Transverse colon (tissue), 4 donors: ENCODE measurements around the gene ABCA7. TPM values are rescaled to one million over a fixed set of nuclear protein-coding genes. Genes with fewer than 3 reads are reported as not detected.

Experiments used
- DNase-seq: peaks from one replicate; pipeline ENCODE4 v3.0.0-alpha.2; 2019
- H3K27ac ChIP-seq, 4 donors: fragments of 200-600 bp; sonication (generic); 2 replicates each; pipeline ENCODE4 v1.5.1; 2016 to 2018; ENCODE audit warnings: inconsistent platforms in 4 of 4
- H3K27me3 ChIP-seq: fragments of 200-600 bp; sonication (generic); 2 replicates; pipeline ENCODE4 v1.5.1; 2017; ENCODE audit warnings: inconsistent platforms
- H3K36me3 ChIP-seq, 4 donors: fragments of 200-600 bp; sonication (generic); 2 replicates each; pipeline ENCODE4 v1.5.1; 2017 to 2019; ENCODE audit warnings: inconsistent platforms in 4 of 4
- H3K4me1 ChIP-seq, 4 donors: fragments of 200-600 bp; sonication (generic); 2 replicates each; pipeline ENCODE4 v1.5.1; 2017 to 2020; ENCODE audit warnings: inconsistent platforms in 4 of 4
- H3K4me3 ChIP-seq, 4 donors: fragments of 200-600 bp; sonication (generic); 1 replicate in 1 of 4; 2 replicates in 3 of 4; pipeline versions ENCODE4 v1.5.1 to v1.6.1; 2017 to 2019; ENCODE audit warnings: inconsistent platforms in 4 of 4
- H3K9me3 ChIP-seq, 2 donors: fragments of 200-600 bp; sonication (generic); 2 replicates each; pipeline ENCODE4 v1.5.1; 2017 to 2019; ENCODE audit warnings: inconsistent platforms in 2 of 2
- CTCF ChIP-seq, 5 experiments: fragments of 200-600 bp in 3 of 5; fragments of 450-650 bp in 2 of 5; sonication (generic) in 3 of 5; IDR thresholded peaks; 1 replicate in 2 of 5; 2 replicates in 3 of 5; pipeline ENCODE4 v1.5.1; 2016 to 2017; ENCODE audit warnings: antibody characterized with exemption in 5 of 5, inconsistent platforms in 3 of 5, mild to moderate bottlenecking in 2 of 5, moderate library complexity in 1 of 5
- EP300 ChIP-seq: sonication (generic); formaldehyde crosslinking; IDR thresholded peaks from one replicate; pipeline ENCODE4 v1.6.1; 2017; ENCODE audit warnings: antibody characterized with exemption, low read depth
- POLR2A ChIP-seq: fragments of 450-650 bp; IDR thresholded peaks from one replicate; pipeline ENCODE4 v1.6.1; 2016; ENCODE audit warnings: antibody characterized with exemption, mild to moderate bottlenecking, moderate library complexity
- POLR2AphosphoS5 ChIP-seq, 3 donors: sonication (generic); formaldehyde crosslinking; IDR thresholded peaks; one replicate each; pipeline ENCODE4 v1.6.1; 2016; ENCODE audit warnings: antibody characterized with exemption in 3 of 3
- WGBS, 2 donors: methylation state at CpG; one replicate each; pipeline ENCODE4 v1.1.5; 2018; ENCODE audit warnings: low coverage in 1 of 2; 5-methylcytosine and 5-hydroxymethylcytosine counted together
- in situ Hi-C, 4 donors: fragments of 200-750 bp; cut with MboI; loops; one replicate each; pipeline versions ENCODE4 v1.15.0 to v1.15.1; 2017; ENCODE audit warnings: low sequenced_read_pairs in 3 of 4, low pct_ligation_motif_present in 1 of 4, low pct_unique_long_range_greater_than_20kb in 1 of 4
- intact Hi-C: fragments of 100-400 bp; cut with DNase I; formaldehyde crosslinking; loops from one replicate; pipeline ENCODE4 v1.15.1; 2023; ENCODE audit warnings: low total_unique reads
- total RNA-seq, 4 donors: library from RNA; depleted of rRNA; stranded (reverse); fragments of >200 nt; gene quantifications; one replicate each; pipeline ENCODE4 v1.1.0, GENCODE V29; 2016

The ABCA7 gene
- total RNA-seq, 4 donors from 2014 or later, result 47.1 to 128 (median 82.0) TPM

- Histone ChIP-seq H3K4me1 (peaks cover 0 to 4% (median 0%) of the 10 kb centered on the region in 4 donors), H3K4me3 (no peak overlapping the region), H3K27me3 (no peaks in the 10 kb centered on the region), H3K36me3 (no peaks in the 10 kb centered on the region), H3K27ac (no peak overlapping the region), H3K9me3 (no peaks in the 10 kb centered on the region)
- in situ Hi-C loops (no loop called here), intact Hi-C loops (no loop called here)
- DNase-seq, result no peak
- TF ChIP-seq CTCF (IDR thresholded peaks at IDR 0.05), result no peak
- no peak for TF ChIP-seq EP300
- TF ChIP-seq POLR2AphosphoS5 (IDR thresholded peaks at IDR 0.05), result no peak
- no peak for TF ChIP-seq POLR2A
- 70% methylated on average over 6 of the region's 11 CpGs; no CpG with 5 or more reads in 1 of the 2 donors for WGBS, 2 donors
Observed at GRCh38 chr19:1049800-1050199, 9.9 kb downstream of the ABCA7 start.

- Histone ChIP-seq H3K4me3 (no peak overlapping the region), H3K27ac (no peak overlapping the region), H3K27me3 (no peaks in the 10 kb centered on the region), H3K36me3 (no peaks in the 10 kb centered on the region), H3K9me3 (no peaks in the 10 kb centered on the region), H3K4me1 (peaks cover 0 to 4% (median 0%) of the 10 kb centered on the region in 4 donors)
- in situ Hi-C loops, result no loop called here
- DNase-seq, result no peak
- TF ChIP-seq EP300, result no peak
- TF ChIP-seq POLR2AphosphoS5 (IDR thresholded peaks at IDR 0.05), result no peak
- intact Hi-C loops, result no loop called here
- 92% methylated on average over 20 of the region's 31 CpGs; no CpG with 5 or more reads in 1 of the 2 donors for WGBS, 2 donors
Observed at GRCh38 chr19:1050989-1051788, 11.3 kb downstream of the ABCA7 start.

GRCh38 chr19:1051791-1052190 is 11.9 kb downstream of the ABCA7 start:
- DNase-seq, result no peak
- intact Hi-C loops (no loop called here), in situ Hi-C loops (no loop called here)
- no peak overlapping the region for H3K27ac ChIP-seq
- H3K4me1 ChIP-seq, result peaks cover 0 to 3% (median 0%) of the 10 kb centered on the region in 4 donors
- H3K4me3 ChIP-seq, result no peak overlapping the region
- H3K27me3 ChIP-seq, result no peaks in the 10 kb centered on the region
- TF ChIP-seq POLR2A (no peak), POLR2AphosphoS5 (IDR thresholded peaks at IDR 0.05) (no peak), EP300 (no peak), CTCF (IDR thresholded peaks at IDR 0.05) (no peak)
- H3K36me3 ChIP-seq, result no peaks in the 10 kb centered on the region
- H3K9me3 ChIP-seq, result peaks cover 0 to under 1% of the 10 kb centered on the region in 2 donors
- 89% methylated on average over 14 of the region's 17 CpGs; no CpG with 5 or more reads in 1 of the 2 donors for WGBS, 2 donors

GRCh38 chr19:1052349-1052975 is 12.6 kb downstream of the ABCA7 start:
- Histone ChIP-seq H3K9me3 (peaks cover 0 to 7% of the 10 kb centered on the region in 2 donors), H3K4me1 (no peaks in the 10 kb centered on the region), H3K36me3 (no peaks in the 10 kb centered on the region), H3K27ac (no peak overlapping the region), H3K27me3 (no peaks in the 10 kb centered on the region), H3K4me3 (no peak overlapping the region)
- intact Hi-C loops, result no loop called here
- 76% methylated on average over 2 of the region's 5 CpGs; no CpG with 5 or more reads in 1 of the 2 donors for WGBS, 2 donors
- in situ Hi-C loops, result no loop called here
- TF ChIP-seq POLR2A (no peak), POLR2AphosphoS5 (IDR thresholded peaks at IDR 0.05) (no peak), CTCF (IDR thresholded peaks at IDR 0.05) (no peak), EP300 (no peak)
- DNase-seq, result no peak
